H1 (cell line): ENCODE results near the gene MOCS3. TPM values are rescaled to one million over a fixed set of nuclear protein-coding genes. Genes with fewer than 3 reads are reported as not detected.

ENCODE experiments used
- SIN3A ChIP-seq, 2 experiments: IDR thresholded peaks in 1 of 2; conservative IDR thresholded peaks in 1 of 2; 2 replicates each; pipeline ENCODE4 v1.6.1; 2011 to 2012; ENCODE audit warnings: low read length in 2 of 2, improper control_type of control experiment in 1 of 2, low read depth in 1 of 2, mild to moderate bottlenecking in 1 of 2
- polyA plus RNA-seq, 7 experiments: library from polyadenylated mRNA; depleted of rRNA in 3 of 7; stranded (reverse) in 5 of 7; unstranded in 2 of 7; fragments of >200 nt in 5 of 7; fragments of 200-250 nt in 2 of 7; gene quantifications; 1 replicate in 5 of 7; 2 replicates in 1 of 7; 4 replicates in 1 of 7; pipeline versions ENCODE4 v1.2.1 to v1.2.3, GENCODE V29; 2011 to 2013; ENCODE audit warnings: missing spikeins in 2 of 7, mixed read lengths in 2 of 7
- total RNA-seq: library from RNA; stranded (reverse); fragmentation: NEBNext Ultra II Directional; extraction: Animal tissue kit (Norgen Biotek cat#: 25700); gene quantifications from 2 replicates; pipeline ENCODE4 v1.2.1, GENCODE V29; 2021

Gene MOCS3
- total and polyA plus RNA-seq, 2 of the 8 experiments (the other 6 are each of a cell fraction or from before 2014, with no cell fraction given): 6.2 to 6.3 TPM

DNA sequence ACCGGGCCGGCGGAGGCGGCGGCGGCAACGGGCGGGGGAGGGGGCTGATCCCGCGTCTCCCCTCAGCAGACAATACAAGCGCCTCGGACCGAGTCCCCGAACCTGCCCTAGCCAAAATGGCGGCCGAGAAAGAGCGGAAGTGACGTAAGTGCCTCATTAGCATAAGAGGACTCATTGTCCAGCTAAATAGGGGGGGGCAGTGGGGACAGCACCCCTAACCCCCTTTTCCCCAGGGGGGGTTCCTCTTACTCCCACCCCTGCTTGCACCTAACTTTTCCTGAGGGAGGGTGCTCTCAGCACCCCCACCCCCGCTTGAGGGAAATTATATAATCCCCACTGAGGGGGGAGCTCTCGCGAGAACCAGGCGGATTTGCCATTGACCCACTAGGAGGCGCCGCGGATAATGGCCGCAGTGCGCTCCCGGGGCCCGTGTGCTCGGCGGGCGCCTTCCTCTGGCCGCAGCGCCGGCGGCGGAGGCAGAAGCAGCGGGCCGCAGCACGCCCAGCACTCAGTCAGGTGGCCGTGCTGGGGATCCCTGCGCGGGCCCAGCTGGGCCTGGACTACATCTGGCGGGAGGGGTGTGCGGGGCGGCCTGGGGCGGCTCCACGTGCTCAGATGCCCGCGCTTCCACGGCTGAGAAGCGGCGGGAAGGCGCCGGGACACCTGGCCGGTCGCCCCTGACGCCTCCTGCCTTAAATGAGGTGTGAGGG is 27.2 kb upstream of the MOCS3 start, which contains the start of gene ADNP (continued):
- TF ChIP-seq SIN3A (conservative IDR thresholded peaks at IDR 0.05 in 1 of 2, IDR thresholded peaks at IDR 0.05 in 1 of 2; ENCODE audit: low read depth in 1 of 2, low read length in 2 of 2): peak in 1 of 2 experiments; percentile 88; a peak in 2 of 4 replicates
